ENCODE measurements around the gene MAP1B. TPM values are rescaled to one million over a fixed set of nuclear protein-coding genes. Genes with fewer than 3 reads are reported as not detected.

MAP1B gene
- total and polyA plus RNA-seq, 9 of the 15 experiments (the other 6 are each of a cell fraction or from before 2014, with no cell fraction given), result 5.2 to 66.1 (median 17.3) TPM

- DNase-seq (ENCODE audit: extremely low read depth in 1 of 4, low spot score in 3 of 4), result no peak
- no peak for FAIRE-seq
- no peaks in the 10 kb centered on the region for H4K20me1 ChIP-seq (replicated peaks; ENCODE audit: control insufficient read depth, insufficient read depth, low read length)
- no peak for TF ChIP-seq ZNF76 (CRISPR knock-in tag; IDR thresholded peaks at IDR 0.05; ENCODE audit: borderline replicate concordance)
- no peak for TF ChIP-seq ZNF407 (IDR thresholded peaks at IDR 0.05; ENCODE audit: low read depth)
- no peak for TF ChIP-seq SETDB1 (IDR thresholded peaks at IDR 0.05; ENCODE audit: low read length)
- no peak for TF ChIP-seq SREBF1 (IDR thresholded peaks at IDR 0.05; ENCODE audit: borderline replicate concordance, low read depth, low read length)
- no peak for TF ChIP-seq NFXL1 (CRISPR knock-in tag; IDR thresholded peaks at IDR 0.05)
- no peak for TF ChIP-seq TAF1 (IDR thresholded peaks at IDR 0.05; ENCODE audit: control insufficient read depth, extremely low read depth, insufficient read depth, low read length, severe bottlenecking)
- TF ChIP-seq ZNF184 (CRISPR knock-in tag; IDR thresholded peaks at IDR 0.05), result no peak
- TF ChIP-seq IRF2 (CRISPR knock-in tag; IDR thresholded peaks at IDR 0.05), result no peak
- no peak for TF ChIP-seq CBX1 (IDR thresholded peaks at IDR 0.05; ENCODE audit: low read depth)
- no peak for TF ChIP-seq KLF16 (IDR thresholded peaks at IDR 0.05)
- no peak for TF ChIP-seq ZNF644 (tag; IDR thresholded peaks at IDR 0.05; ENCODE audit: low read depth)
- TF ChIP-seq HEY1 (CRISPR knock-in tag; IDR thresholded peaks at IDR 0.05; ENCODE audit: borderline replicate concordance), result no peak
- no peak for TF ChIP-seq TCF7 (IDR thresholded peaks at IDR 0.05; ENCODE audit: borderline replicate concordance)
- no peak for TF ChIP-seq ZBTB12 (CRISPR knock-in tag; IDR thresholded peaks at IDR 0.05)
Observed at GRCh38 chr5:72184408-72184807, 77.1 kb downstream of the MAP1B start.

More at GRCh38 chr5:72184408-72184807, 77.1 kb downstream of the MAP1B start:
- Histone ChIP-seq H3K9me1 (ENCODE audit: control insufficient read depth, insufficient read depth, low read length) (no peaks in the 10 kb centered on the region), H3K79me2 (ENCODE audit: control insufficient read depth, insufficient read depth, low read length) (no peaks in the 10 kb centered on the region), H3K4me2 (ENCODE audit: insufficient read depth, low read length) (no peak overlapping the region), H3K36me3 (ENCODE audit: control insufficient read depth, insufficient read depth, low read length) (peaks cover 62% of the 10 kb centered on the region), H3K27ac (ENCODE audit: extremely low read depth, low read depth, low read length) (no peak overlapping the region), H3K9me3 (replicated peaks; ENCODE audit: control insufficient read depth, insufficient read depth, low read depth, low read length) (no peaks in the 10 kb centered on the region), H3K9ac (ENCODE audit: insufficient read depth in 1 of 2, low read depth in 2 of 2, low read length in 2 of 2) (no peak overlapping the region), H2AFZ (ENCODE audit: low read depth, low read length) (no peak overlapping the region), H3K27me3 (ENCODE audit: control insufficient read depth in 2 of 2, insufficient read depth in 2 of 2, low read length in 2 of 2) (no peaks in the 10 kb centered on the region), H3K4me3 (no peak overlapping the region), H3K4me1 (replicated peaks in 1 of 2; ENCODE audit: control insufficient read depth in 2 of 2, insufficient read depth in 2 of 2, low read length in 2 of 2) (peaks cover 0 to 3% of the 10 kb centered on the region in 2 experiments; a peak in 2 of 5 replicates)
- no peak for ATAC-seq
- POLR2A ChIA-PET, result no interaction called here
- in situ Hi-C loops (cut with MboI), result no loop called here
- intact Hi-C loops (cut with micrococcal nuclease), result no loop called here
- 97% methylated on average over 3 of the region's 3 CpGs for WGBS (ENCODE audit: insufficient coverage, low coverage, missing lambda C conversion rate)
- BruUV-seq (replicated peaks), result no TSS peak
- CTCF ChIA-PET (ENCODE audit: low intra/inter-chr PET ratio), result no interaction called here

Measured in K562 (cell line).